C1 segment of cervical spinal cord (tissue), 14 donors: Measurements from ENCODE around the gene TOB1.
"Not testable (repeated sequence)": the region's sequence is repeated elsewhere in the genome, so short reads cannot be mapped to it uniquely, and the experiment has no call there.

Source experiments
- DNase-seq, 14 donors: peaks; one replicate each; lab custom pipeline; 2025; lab: John Stamatoyannopoulos, UW

TOB1 gene

GRCh38 chr17:50868602-50869001, 2.4 kb upstream of the TOB1 start:
- no peak for DNase-seq

GRCh38 chr17:50868140-50868438, 1.9 kb upstream of the TOB1 start:
- no peak for DNase-seq

- DNase-seq, result peak; percentile 76 to 98 (median 94)
Observed at GRCh38 chr17:50867363-50868139, 1.4 kb upstream of the TOB1 start.

GRCh38 chr17:50866950-50867362, 802 bp upstream of the TOB1 start:
- DNase-seq, result peak in 7 of 14 donors; percentile 87 to 94 (median 90)

GRCh38 chr17:50865868-50866260, 290 bp downstream of the TOB1 start:
- no peak for DNase-seq

- peak in 12 of 14 donors; percentile 38 to 74 (median 58) for DNase-seq
Observed at GRCh38 chr17:50865060-50865867, 890 bp downstream of the TOB1 start.

- no peak for DNase-seq
Observed at GRCh38 chr17:50864747-50865059, 1.5 kb downstream of the TOB1 start.

- no peak for DNase-seq
Observed at GRCh38 chr17:50863931-50864330, 2.2 kb downstream of the TOB1 start.

- DNase-seq, result peak in 12 of 14 donors; percentile 49 to 80 (median 61)
Observed at GRCh38 chr17:50863221-50863843, 2.8 kb downstream of the TOB1 start.

- no peak for DNase-seq
Observed at GRCh38 chr17:50861822-50862528, 4.2 kb downstream of the TOB1 start.

- no peak for DNase-seq
Observed at GRCh38 chr17:50861334-50861676, 4.8 kb downstream of the TOB1 start.

GRCh38 chr17:50859727-50860126, 6.4 kb downstream of the TOB1 start:
- DNase-seq, result not testable (repeated sequence)

GRCh38 chr17:50858486-50859225, 7.5 kb downstream of the TOB1 start:
- no peak for DNase-seq

- no peak for DNase-seq
Observed at GRCh38 chr17:50856431-50856830, 9.7 kb downstream of the TOB1 start.

- no peak for DNase-seq
Observed at GRCh38 chr17:50855708-50856330, 10.3 kb downstream of the TOB1 start.

- no peak for DNase-seq
Observed at GRCh38 chr17:50853781-50854180, 12.4 kb downstream of the TOB1 start.

- DNase-seq, result no peak
Observed at GRCh38 chr17:50853015-50853615, 13.0 kb downstream of the TOB1 start.

GRCh38 chr17:50850640-50851039, 15.5 kb downstream of the TOB1 start:
- DNase-seq, result no peak

- DNase-seq, result no peak
Observed at GRCh38 chr17:50848711-50849110, 17.4 kb downstream of the TOB1 start.

GRCh38 chr17:50848039-50848438, 18.1 kb downstream of the TOB1 start:
- no peak for DNase-seq

- DNase-seq, result no peak
Observed at GRCh38 chr17:50847566-50847965, 18.6 kb downstream of the TOB1 start.
